Measurements from ENCODE around the gene ELMO3. TPM values are rescaled to one million over a fixed set of nuclear protein-coding genes. Genes with fewer than 3 reads are reported as not detected.
A peak's percentile ranks its signal among the peaks of the same experiment; 100 is the strongest.

The ELMO3 gene
- total and polyA plus RNA-seq, 2 of the 13 experiments (the other 11 are each of a cell fraction or from before 2014, with no cell fraction given), result 2.6 to 4.0 TPM

DNA sequence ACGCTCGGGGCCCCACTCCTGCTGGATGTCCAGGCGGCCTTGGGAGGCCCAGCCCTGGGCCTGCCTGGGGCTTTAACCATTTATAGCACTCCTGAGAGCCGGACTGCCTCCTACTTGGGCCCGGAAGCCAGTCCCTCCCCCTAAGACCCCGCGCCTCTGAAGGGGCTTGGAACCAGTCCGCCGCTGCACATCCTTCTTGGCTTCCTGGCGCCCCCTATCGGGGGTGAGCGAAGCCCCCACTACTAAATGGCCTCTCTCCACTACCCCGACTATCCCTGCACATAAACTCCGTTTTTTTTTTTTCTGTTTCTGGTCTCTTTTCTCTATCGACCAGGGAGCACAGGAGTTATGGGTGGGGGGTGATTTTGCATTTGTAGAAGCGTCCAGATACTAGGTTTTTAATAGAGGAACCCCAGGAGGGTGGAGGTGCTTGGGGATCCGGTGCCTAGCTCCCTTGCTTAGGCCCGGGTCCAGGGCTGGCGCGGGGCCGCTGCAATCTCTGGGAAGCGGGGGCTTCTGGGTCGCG lies 29.2 kb upstream of the ELMO3 start (continued):
- TF ChIP-seq, protein P1, sequence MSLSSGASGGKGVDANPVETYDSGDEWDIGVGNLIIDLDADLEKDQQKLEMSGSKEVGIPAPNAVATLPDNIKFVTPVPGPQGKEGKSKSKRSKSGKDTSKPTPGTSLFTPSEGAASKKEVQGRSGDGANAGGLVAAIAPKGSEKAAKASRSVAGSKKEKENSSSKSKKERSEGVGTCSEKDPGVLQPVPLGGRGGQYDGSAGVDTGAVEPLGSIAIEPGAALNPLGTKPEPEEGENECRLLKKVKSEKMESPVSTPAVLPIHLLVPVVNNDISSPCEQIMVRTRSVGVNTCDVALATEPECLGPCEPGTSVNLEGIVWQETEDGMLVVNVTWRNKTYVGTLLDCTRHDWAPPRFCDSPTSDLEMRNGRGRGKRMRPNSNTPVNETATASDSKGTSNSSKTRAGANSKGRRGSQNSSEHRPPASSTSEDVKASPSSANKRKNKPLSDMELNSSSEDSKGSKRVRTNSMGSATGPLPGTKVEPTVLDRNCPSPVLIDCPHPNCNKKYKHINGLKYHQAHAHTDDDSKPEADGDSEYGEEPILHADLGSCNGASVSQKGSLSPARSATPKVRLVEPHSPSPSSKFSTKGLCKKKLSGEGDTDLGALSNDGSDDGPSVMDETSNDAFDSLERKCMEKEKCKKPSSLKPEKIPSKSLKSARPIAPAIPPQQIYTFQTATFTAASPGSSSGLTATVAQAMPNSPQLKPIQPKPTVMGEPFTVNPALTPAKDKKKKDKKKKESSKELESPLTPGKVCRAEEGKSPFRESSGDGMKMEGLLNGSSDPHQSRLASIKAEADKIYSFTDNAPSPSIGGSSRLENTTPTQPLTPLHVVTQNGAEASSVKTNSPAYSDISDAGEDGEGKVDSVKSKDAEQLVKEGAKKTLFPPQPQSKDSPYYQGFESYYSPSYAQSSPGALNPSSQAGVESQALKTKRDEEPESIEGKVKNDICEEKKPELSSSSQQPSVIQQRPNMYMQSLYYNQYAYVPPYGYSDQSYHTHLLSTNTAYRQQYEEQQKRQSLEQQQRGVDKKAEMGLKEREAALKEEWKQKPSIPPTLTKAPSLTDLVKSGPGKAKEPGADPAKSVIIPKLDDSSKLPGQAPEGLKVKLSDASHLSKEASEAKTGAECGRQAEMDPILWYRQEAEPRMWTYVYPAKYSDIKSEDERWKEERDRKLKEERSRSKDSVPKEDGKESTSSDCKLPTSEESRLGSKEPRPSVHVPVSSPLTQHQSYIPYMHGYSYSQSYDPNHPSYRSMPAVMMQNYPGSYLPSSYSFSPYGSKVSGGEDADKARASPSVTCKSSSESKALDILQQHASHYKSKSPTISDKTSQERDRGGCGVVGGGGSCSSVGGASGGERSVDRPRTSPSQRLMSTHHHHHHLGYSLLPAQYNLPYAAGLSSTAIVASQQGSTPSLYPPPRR (CRISPR knock-in tag; IDR thresholded peaks at IDR 0.05; ENCODE audit: borderline replicate concordance), result no peak; the same call in 1 of the 2 replicates
- TF ChIP-seq, protein P2, sequence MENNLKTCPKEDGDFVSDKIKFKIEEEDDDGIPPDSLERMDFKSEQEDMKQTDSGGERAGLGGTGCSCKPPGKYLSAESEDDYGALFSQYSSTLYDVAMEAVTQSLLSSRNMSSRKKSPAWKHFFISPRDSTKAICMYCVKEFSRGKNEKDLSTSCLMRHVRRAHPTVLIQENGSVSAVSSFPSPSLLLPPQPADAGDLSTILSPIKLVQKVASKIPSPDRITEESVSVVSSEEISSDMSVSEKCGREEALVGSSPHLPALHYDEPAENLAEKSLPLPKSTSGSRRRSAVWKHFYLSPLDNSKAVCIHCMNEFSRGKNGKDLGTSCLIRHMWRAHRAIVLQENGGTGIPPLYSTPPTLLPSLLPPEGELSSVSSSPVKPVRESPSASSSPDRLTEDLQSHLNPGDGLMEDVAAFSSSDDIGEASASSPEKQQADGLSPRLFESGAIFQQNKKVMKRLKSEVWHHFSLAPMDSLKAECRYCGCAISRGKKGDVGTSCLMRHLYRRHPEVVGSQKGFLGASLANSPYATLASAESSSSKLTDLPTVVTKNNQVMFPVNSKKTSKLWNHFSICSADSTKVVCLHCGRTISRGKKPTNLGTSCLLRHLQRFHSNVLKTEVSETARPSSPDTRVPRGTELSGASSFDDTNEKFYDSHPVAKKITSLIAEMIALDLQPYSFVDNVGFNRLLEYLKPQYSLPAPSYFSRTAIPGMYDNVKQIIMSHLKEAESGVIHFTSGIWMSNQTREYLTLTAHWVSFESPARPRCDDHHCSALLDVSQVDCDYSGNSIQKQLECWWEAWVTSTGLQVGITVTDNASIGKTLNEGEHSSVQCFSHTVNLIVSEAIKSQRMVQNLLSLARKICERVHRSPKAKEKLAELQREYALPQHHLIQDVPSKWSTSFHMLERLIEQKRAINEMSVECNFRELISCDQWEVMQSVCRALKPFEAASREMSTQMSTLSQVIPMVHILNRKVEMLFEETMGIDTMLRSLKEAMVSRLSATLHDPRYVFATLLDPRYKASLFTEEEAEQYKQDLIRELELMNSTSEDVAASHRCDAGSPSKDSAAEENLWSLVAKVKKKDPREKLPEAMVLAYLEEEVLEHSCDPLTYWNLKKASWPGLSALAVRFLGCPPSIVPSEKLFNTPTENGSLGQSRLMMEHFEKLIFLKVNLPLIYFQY (CRISPR knock-in tag; IDR thresholded peaks at IDR 0.05; ENCODE audit: borderline replicate concordance), result no peak
- TF ChIP-seq ZNF839 (CRISPR knock-in tag; IDR thresholded peaks at IDR 0.05; ENCODE audit: borderline replicate concordance), result no peak
- no peak for TF ChIP-seq FLYWCH1 (CRISPR knock-in tag; IDR thresholded peaks at IDR 0.05)
- TF ChIP-seq ZNF558 (CRISPR knock-in tag; IDR thresholded peaks at IDR 0.05; ENCODE audit: borderline replicate concordance), result no peak
- 0 out of 2 replicates have a peak, but pooled peaks have one; percentile 6 for TF ChIP-seq ARID5B (CRISPR knock-in tag; IDR thresholded peaks at IDR 0.05)
- no peak for TF ChIP-seq CENPBD1 (CRISPR knock-in tag; IDR thresholded peaks at IDR 0.05; ENCODE audit: borderline replicate concordance, low read depth)
- TF ChIP-seq AHR (CRISPR knock-in tag; IDR thresholded peaks at IDR 0.05), result no peak; the same call in 1 of the 2 replicates
- no peak for TF ChIP-seq ESRRA (CRISPR knock-in tag; IDR thresholded peaks at IDR 0.05; ENCODE audit: low read depth)
- no peak; the same call in 1 of the 2 replicates for TF ChIP-seq MXD4 (CRISPR knock-in tag; IDR thresholded peaks at IDR 0.05)
- TF ChIP-seq ZEB1 (IDR thresholded peaks at IDR 0.05; ENCODE audit: insufficient replicate concordance, low read depth), result no peak
- TF ChIP-seq ZKSCAN5 (CRISPR knock-in tag; IDR thresholded peaks at IDR 0.05), result no peak
- no peak for TF ChIP-seq ZNF24 (IDR thresholded peaks at IDR 0.05)
- no peak for TF ChIP-seq MEF2D (CRISPR knock-in tag; IDR thresholded peaks at IDR 0.05)
- TF ChIP-seq ZFY (CRISPR knock-in tag; IDR thresholded peaks at IDR 0.05), result no peak
- no peak for TF ChIP-seq ZNF567 (CRISPR knock-in tag; IDR thresholded peaks at IDR 0.05; ENCODE audit: borderline replicate concordance)
- no peak for TF ChIP-seq NFIC (IDR thresholded peaks at IDR 0.05; ENCODE audit: low read length)

Measured in HepG2 (cell line).